GM11168 (cell line): ENCODE results near the gene DUOX2.

ENCODE experiments used
- in situ Hi-C: fragments of 300-500 bp; cut with MboI; formaldehyde crosslinking; loops from one replicate; pipeline ENCODE4 v1.12.0; 2022; ENCODE audit warnings: low sequenced_read_pairs; ENCODE audit not compliant: unreplicated experiment

DUOX2 gene

GRCh38 chr15:45114076-45114750, at the start of gene DUOX2, which contains the start of gene DUOXA2:
Gene DUOX2 (minus strand): TSS chr15:45114172. CDS start chr15:45113411, 761 bp downstream.
Gene DUOXA2 (plus strand): TSS chr15:45114326. CDS start chr15:45114606, 280 bp downstream.
- in situ Hi-C loops, result no loop called here

DNA sequence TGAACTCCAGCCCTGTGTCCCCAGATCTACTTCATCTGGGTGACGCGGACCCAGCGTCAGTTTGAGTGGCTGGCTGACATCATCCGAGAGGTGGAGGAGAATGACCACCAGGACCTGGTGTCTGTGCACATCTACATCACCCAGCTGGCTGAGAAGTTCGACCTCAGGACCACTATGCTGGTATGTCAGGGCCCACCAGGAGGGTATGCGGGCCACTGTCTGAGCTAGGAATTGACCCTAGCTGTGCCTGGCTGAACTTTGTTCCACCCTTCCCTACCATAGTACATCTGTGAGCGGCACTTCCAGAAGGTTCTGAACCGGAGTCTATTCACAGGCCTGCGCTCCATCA, 49.5 kb upstream of the DUOX2 start:
- in situ Hi-C loops, result loop anchor here (25.0 kb wide), 1 partner anchor 449 kb away; no protein-coding TSS in a partner anchor

DNA sequence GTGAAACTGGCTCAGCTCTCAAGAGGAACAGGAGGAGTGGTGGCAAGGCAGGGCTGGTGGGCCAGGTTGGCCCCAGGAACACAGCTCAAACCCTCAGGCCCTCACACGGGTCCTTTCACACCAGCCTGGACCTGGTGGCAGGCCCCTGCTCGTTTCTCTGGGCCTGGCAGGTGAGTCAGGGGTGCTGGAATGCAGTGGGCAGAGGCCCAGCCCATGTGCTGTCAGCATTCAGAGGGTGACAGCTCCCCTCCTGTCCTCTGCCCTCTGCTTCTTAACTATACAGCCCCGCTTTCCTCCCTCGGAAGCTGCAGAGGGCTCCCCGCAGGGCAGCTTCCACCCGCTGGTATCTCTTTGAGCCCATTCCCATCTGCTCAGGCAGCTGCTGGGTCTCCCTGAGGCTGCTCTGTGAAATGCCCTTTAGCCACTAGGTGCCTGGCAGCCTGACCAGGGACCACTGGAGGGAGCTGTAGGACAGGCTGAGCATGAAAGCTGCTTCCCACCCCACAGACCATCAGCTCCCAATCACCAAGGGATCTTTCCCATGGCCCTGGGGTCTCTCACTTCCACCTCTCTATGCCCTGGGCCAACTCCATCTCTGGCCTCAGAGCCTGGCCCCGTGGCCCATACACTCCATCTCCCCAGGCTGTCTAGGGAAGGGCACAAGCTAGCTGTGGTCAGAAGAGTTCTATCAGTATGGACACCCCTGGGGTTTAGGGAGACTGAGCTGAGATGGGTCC, 49.0 kb upstream of the DUOX2 start:
- in situ Hi-C loops, result loop anchor here (25.0 kb wide), 1 partner anchor 449 kb away; no protein-coding TSS in a partner anchor

GRCh38 chr15:45161666-45162065, 47.7 kb upstream of the DUOX2 start:
- in situ Hi-C loops, result loop anchor here (25.0 kb wide), 1 partner anchor 451 kb away; no protein-coding TSS in a partner anchor

- in situ Hi-C loops, result loop anchor here (25.0 kb wide), 1 partner anchor 454 kb away; no protein-coding TSS in a partner anchor
Measured at GRCh38 chr15:45157974-45158373, 44.0 kb upstream of the DUOX2 start.

- in situ Hi-C loops, result loop anchor here (25.0 kb wide), 1 partner anchor 455 kb away; no protein-coding TSS in a partner anchor
Measured at GRCh38 chr15:45156744-45157455, 42.9 kb upstream of the DUOX2 start.

DNA sequence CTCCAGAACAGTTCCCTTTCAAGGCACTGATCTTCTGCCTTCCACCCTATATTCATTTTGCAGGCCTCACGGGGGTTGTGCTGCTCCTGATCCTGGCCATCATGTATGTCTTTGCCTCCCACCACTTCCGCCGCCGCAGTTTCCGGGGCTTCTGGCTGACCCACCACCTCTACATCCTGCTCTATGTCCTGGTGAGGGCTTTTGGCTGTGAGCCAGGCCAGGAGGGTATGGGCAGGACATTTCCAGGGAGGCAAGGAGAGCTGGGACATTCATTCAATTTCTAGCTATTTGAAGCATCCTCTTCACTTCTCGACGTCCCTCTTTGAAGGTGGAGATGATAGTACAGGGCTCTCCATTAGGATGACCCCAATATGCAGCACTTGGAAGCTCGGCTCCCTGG, 41.8 kb upstream of the DUOX2 start:
- in situ Hi-C loops, result loop anchor here (25.0 kb wide), 1 partner anchor 457 kb away; no protein-coding TSS in a partner anchor

DNA sequence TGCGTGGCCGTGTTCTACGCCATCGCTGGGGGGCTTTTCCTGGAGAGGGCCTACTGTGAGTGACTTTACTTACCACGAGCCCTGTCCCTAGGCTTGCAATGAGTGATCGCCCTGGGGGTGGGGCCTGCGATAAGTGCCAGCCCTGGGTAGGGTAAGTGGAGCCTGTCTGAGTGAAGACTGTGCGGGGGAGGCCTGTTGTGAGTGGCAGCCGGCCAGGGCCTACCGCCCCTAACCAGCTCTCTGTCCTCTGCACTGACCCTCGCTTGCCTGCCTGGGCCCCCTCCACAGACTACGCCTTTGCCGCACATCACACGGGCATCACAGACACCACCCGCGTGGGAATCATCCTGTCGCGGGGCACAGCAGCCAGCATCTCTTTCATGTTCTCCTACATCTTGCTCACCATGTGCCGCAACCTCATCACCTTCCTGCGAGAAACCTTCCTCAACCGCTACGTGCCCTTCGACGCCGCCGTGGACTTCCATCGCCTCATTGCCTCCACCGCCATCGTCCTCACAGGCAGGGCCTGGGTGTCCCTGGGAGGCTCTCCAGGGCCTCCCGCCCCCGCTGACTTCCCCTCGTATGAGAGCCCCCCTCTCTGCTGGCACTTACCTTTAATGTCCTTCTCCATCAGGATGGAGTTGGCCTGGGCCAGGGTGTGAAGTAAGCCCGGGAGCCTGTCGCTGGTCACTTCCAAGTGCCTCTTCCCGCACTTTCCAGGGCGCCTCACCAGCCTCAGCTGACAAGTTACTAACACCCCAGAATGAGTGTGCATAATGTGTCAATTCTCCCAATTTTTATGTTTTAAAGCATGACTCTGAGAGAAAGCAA, 38.2 kb upstream of the DUOX2 start:
- in situ Hi-C loops, result loop anchor here (25.0 kb wide), 1 partner anchor 460 kb away; no protein-coding TSS in a partner anchor

DNA sequence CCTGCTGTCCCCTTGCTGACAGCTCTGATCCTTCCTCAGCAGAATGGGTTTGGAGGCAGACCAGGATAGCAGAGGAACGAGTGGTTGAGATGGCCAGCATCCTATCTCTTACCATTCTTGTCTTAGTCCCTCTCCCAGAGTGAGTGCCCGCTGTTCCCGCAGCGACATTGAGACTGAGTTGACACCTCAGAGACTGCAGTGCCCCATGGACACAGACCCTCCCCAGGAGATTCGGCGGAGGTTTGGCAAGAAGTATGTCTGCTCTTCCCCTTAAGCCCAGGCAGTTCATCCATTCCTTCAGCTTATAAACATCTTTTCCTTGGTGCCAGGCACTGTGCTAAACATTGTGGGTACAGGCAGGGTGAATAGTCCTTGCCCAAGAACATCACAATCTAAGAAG, 37.0 kb upstream of the DUOX2 start:
- in situ Hi-C loops, result loop anchor here (25.0 kb wide), 1 partner anchor 461 kb away; no protein-coding TSS in a partner anchor

GRCh38 chr15:45150481-45150880, 36.5 kb upstream of the DUOX2 start:
- in situ Hi-C loops, result loop anchor here (25.0 kb wide), 1 partner anchor 462 kb away; no protein-coding TSS in a partner anchor

DNA sequence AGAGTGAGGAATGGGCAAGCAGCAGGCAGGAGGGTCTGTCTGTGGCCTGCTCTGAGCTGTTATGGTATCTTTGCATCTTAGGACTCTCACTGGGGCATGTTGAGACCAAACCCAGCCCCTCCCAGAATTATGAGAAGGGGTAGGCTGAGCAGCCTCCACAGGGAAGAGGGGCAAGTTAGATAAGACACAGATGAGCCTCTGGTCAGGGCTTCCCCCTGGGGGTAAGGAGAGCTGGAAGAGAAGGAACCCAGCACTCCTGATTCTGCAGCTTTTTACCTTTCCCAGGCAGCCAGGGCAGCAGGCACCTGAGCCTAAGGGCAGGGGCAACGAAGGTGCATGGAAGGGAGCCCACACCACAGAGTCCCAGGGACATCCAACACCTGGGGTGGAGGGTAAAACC, 35.1 kb upstream of the DUOX2 start:
- in situ Hi-C loops, result no loop called here

- in situ Hi-C loops, result no loop called here
Measured at GRCh38 chr15:45148076-45149059, 34.4 kb upstream of the DUOX2 start.

DNA sequence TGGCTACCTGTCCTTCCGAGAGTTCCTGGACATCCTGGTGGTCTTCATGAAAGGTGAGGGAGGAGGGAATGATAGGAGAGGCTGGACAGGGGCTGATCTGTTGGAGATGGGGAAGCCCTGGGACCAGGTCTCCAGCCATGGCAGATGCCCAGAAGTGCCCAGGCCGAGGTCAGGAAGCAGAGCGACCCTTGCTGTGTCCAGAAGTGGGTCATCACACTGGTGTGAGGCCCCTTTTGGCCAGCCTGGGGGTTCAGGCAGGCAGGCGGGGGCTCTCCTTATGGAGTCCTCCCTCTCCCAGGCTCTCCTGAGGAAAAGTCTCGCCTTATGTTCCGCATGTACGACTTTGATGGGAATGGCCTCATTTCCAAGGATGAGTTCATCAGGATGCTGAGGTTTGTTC, 33.6 kb upstream of the DUOX2 start:
- in situ Hi-C loops, result no loop called here

GRCh38 chr15:45146405-45146804, 32.4 kb upstream of the DUOX2 start:
- in situ Hi-C loops, result no loop called here

GRCh38 chr15:45144775-45145174, 30.8 kb upstream of the DUOX2 start:
- in situ Hi-C loops, result no loop called here

DNA sequence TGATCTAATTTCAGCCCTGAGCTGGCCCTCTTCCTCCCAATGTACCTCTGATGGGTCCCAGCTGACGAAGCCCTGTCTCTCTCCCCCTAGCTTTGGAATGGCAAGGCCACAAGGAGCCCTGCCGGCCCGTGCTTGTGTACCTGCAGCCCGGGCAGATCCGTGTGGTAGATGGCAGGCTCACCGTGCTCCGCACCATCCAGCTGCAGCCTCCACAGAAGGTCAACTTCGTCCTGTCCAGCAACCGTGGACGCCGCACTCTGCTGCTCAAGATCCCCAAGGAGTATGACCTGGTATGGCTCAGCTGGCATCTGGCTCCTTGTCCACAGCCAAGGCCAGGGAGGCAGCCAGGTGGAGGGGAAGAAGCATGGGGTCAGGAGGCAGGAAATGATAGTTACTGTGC, 30.0 kb upstream of the DUOX2 start:
- in situ Hi-C loops, result no loop called here

GRCh38 chr15:45143056-45143455, 29.1 kb upstream of the DUOX2 start:
- in situ Hi-C loops, result no loop called here

- in situ Hi-C loops, result no loop called here
Measured at GRCh38 chr15:45141386-45141785, 27.4 kb upstream of the DUOX2 start.
